K562 (cell line): Measurements from ENCODE around the gene PGBD4. TPM values are rescaled to one million over a fixed set of nuclear protein-coding genes. Genes with fewer than 3 reads are reported as not detected.

Source experiments
- ARNT ChIP-seq, 2 experiments: fragments of 450-650 bp; IDR thresholded peaks; 2 replicates each; pipeline ENCODE4 v1.6.1; 2016; ENCODE audit warnings: mild to moderate bottlenecking in 1 of 2
- BCLAF1 ChIP-seq, 2 experiments: fragments of 450-650 bp in 1 of 2; IDR thresholded peaks; 2 replicates each; pipeline ENCODE4 v1.6.1; 2011 to 2017; ENCODE audit warnings: low read depth in 2 of 2, antibody characterized with exemption in 1 of 2, borderline replicate concordance in 1 of 2, low read length in 1 of 2, mild to moderate bottlenecking in 1 of 2, mixed read lengths in 1 of 2; ENCODE audit not compliant: control insufficient read depth in 1 of 2
- CBFA2T2 ChIP-seq: fragments of 450-650 bp; conservative IDR thresholded peaks from 2 replicates; pipeline ENCODE4 v1.6.1; 2017; ENCODE audit warnings: mild to moderate bottlenecking
- CBFA2T3 ChIP-seq: fragments of 450-650 bp; IDR thresholded peaks from 2 replicates; pipeline ENCODE4 v1.6.1; 2017
- E2F4 ChIP-seq: sonication (generic); formaldehyde crosslinking; IDR thresholded peaks from 2 replicates; pipeline ENCODE4 v1.8.0; 2022; ENCODE audit warnings: mild to moderate bottlenecking, low read depth, missing genetic modification reagents
- GATA2 ChIP-seq: sonication (generic); formaldehyde crosslinking; IDR thresholded peaks from 2 replicates; pipeline ENCODE4 v1.4.0; 2020; ENCODE audit warnings: mild to moderate bottlenecking, missing genetic modification reagents
- HMBOX1 ChIP-seq: sonication (generic); IDR thresholded peaks from 2 replicates; pipeline ENCODE4 v1.6.1; 2016
- HNRNPUL1 ChIP-seq: fragments of 200-400 bp; formaldehyde crosslinking; IDR thresholded peaks from 2 replicates; pipeline ENCODE4 v1.6.1; 2017; ENCODE audit warnings: low read length
- JUN ChIP-seq, 2 experiments: sonication (generic) in 1 of 2; formaldehyde crosslinking in 1 of 2; IDR thresholded peaks; 2 replicates each; pipeline versions ENCODE4 v1.6.1 to v1.8.0; 2012 to 2022; ENCODE audit warnings: borderline replicate concordance in 2 of 2, mild to moderate bottlenecking in 2 of 2, improper control_type of control experiment in 1 of 2, low read depth in 1 of 2, low read length in 1 of 2, missing genetic modification reagents in 1 of 2
- JUNB ChIP-seq: fragments of 450-650 bp; formaldehyde crosslinking; conservative IDR thresholded peaks from 2 replicates; pipeline ENCODE4 v1.4.0; 2020; ENCODE audit warnings: mild to moderate bottlenecking
- KLF10 ChIP-seq: fragments of 250-450 bp; sonication (Bioruptor Pico); IDR thresholded peaks from 2 replicates; pipeline ENCODE4 v1.6.1; 2021; ENCODE audit warnings: matching md5 sums
- MTA2 ChIP-seq: fragments of 450-650 bp; IDR thresholded peaks from 2 replicates; pipeline ENCODE4 v1.6.1; 2016; ENCODE audit warnings: low read depth
- NCOA6 ChIP-seq: fragments of 450-650 bp; IDR thresholded peaks from 2 replicates; pipeline ENCODE4 v1.6.1; 2017; ENCODE audit warnings: mild to moderate bottlenecking
- PML ChIP-seq: IDR thresholded peaks from 2 replicates; pipeline ENCODE4 v1.6.1; 2012; ENCODE audit warnings: low read length, inconsistent platforms
- SMARCE1 ChIP-seq: fragments of 450-650 bp; IDR thresholded peaks from 2 replicates; pipeline ENCODE4 v1.7.1; 2016; ENCODE audit warnings: mild to moderate bottlenecking
- TAF7 ChIP-seq: fragments of 450-650 bp; IDR thresholded peaks from 2 replicates; pipeline ENCODE4 v1.6.1; 2016; ENCODE audit warnings: missing genetic modification characterization, missing compliant biosample characterization
- TCF15 ChIP-seq: fragments of 250-450 bp; sonication (Bioruptor Pico); IDR thresholded peaks from 2 replicates; pipeline ENCODE4 v1.8.0; 2022; ENCODE audit warnings: moderate library complexity, mild to moderate bottlenecking, inconsistent platforms
- TCFL5 ChIP-seq: fragments of 250-450 bp; sonication (Bioruptor Pico); conservative IDR thresholded peaks from 2 replicates; pipeline ENCODE4 v1.6.1; 2021; ENCODE audit warnings: mild to moderate bottlenecking, moderate library complexity, matching md5 sums
- ZEB2 ChIP-seq: fragments of 450-650 bp; IDR thresholded peaks from 2 replicates; pipeline ENCODE4 v1.6.1; 2016
- ZKSCAN1 ChIP-seq: fragments of 150-350 bp; IDR thresholded peaks from 2 replicates; pipeline ENCODE4 v1.6.1; 2016; ENCODE audit warnings: low read depth, low read length
- ZNF121 ChIP-seq: sonication (generic); formaldehyde crosslinking; conservative IDR thresholded peaks from 2 replicates; pipeline ENCODE4 v1.8.0; 2022; ENCODE audit warnings: missing genetic modification reagents
- ZNF174 ChIP-seq: fragments of 250-450 bp; sonication (Bioruptor Pico); IDR thresholded peaks from 2 replicates; pipeline ENCODE4 v1.4.0; 2020; ENCODE audit warnings: mild to moderate bottlenecking
- ZNF239 ChIP-seq: fragments of 250-450 bp; sonication (Bioruptor Pico); IDR thresholded peaks from 2 replicates; pipeline ENCODE4 v1.4.0; 2020; ENCODE audit warnings: mild to moderate bottlenecking
- ZNF699 ChIP-seq: fragments of 250-450 bp; sonication (Bioruptor Pico); IDR thresholded peaks from 2 replicates; pipeline ENCODE4 v1.8.0; 2021; ENCODE audit warnings: mild to moderate bottlenecking, moderate library complexity; ENCODE audit not compliant: insufficient replicate concordance
- ZNF740 ChIP-seq, 3 experiments: fragments of 200-800 bp in 1 of 3; sonication (Bioruptor generic) in 1 of 3; sonication (generic) in 1 of 3; formaldehyde crosslinking in 1 of 3; IDR thresholded peaks; 2 replicates each; pipeline versions ENCODE4 v1.6.1 to v1.8.0; 2016 to 2022; ENCODE audit warnings: mild to moderate bottlenecking in 2 of 3, missing compliant biosample characterization in 2 of 3, missing genetic modification characterization in 2 of 3, missing genetic modification reagents in 1 of 3
- polyA plus RNA-seq, 8 experiments: library from polyadenylated mRNA; depleted of rRNA in 4 of 8; stranded (reverse) in 5 of 8; unstranded in 3 of 8; fragments of >200 nt; fragmentation: Nextera tagmentation in 2 of 8; fragmentation: Illumina TruSeq in 1 of 8; extraction: Ambion mirVana in 2 of 8; extraction: Trizol in 1 of 8; gene quantifications; 2 replicates each; pipeline versions ENCODE4 v1.2.1 to v1.2.3, GENCODE V29; 2011 to 2014; ENCODE audit warnings: inconsistent platforms in 1 of 8, missing spikeins in 1 of 8
- total RNA-seq, 7 experiments: library from RNA; depleted of rRNA in 6 of 7; stranded (reverse); fragments of >200 nt in 6 of 7; fragmentation: Illumina TruSeq in 2 of 7; extraction: Trizol in 2 of 7; gene quantifications; 2 replicates each; pipeline versions ENCODE4 v1.2.1 to v1.2.3, GENCODE V29; 2011 to 2021; ENCODE audit warnings: low replicate concordance in 1 of 7

The PGBD4 gene
- total and polyA plus RNA-seq, 9 of the 15 experiments (the other 6 are each of a cell fraction or from before 2014, with no cell fraction given): 2.1 to 4.9 (median 2.7) TPM

GRCh38 chr15:34079904-34080303 lies 22.0 kb upstream of the PGBD4 start (continued):
- TF ChIP-seq GATA2 (no peak), SMARCE1 (peak; percentile 81; the same call in 1 of the 2 replicates), CBFA2T3 (peak; percentile 75), ZNF239 (CRISPR knock-in tag) (peak; percentile 95), ZNF121 (no peak), BCLAF1 (IDR thresholded peaks at IDR 0.05; ENCODE audit: borderline replicate concordance in 1 of 2, control insufficient read depth in 1 of 2, low read depth in 2 of 2, low read length in 1 of 2) (no peak), PML (no peak), HMBOX1 (peak; percentile 95), ZNF699 (CRISPR knock-in tag) (no peak), ARNT (IDR thresholded peaks at IDR 0.05) (no peak), ZNF740 (CRISPR knock-in tag; IDR thresholded peaks at IDR 0.05) (no peak), ZNF740 (tag; IDR thresholded peaks at IDR 0.05) (no peak), JUNB (CRISPR knock-in tag) (no peak), ZNF174 (CRISPR knock-in tag) (no peak), HNRNPUL1 (no peak), CBFA2T2 (peak; percentile 61), ZEB2 (peak; percentile 32; the same call in 1 of the 2 replicates), TCFL5 (CRISPR knock-in tag) (no peak), TCF15 (no peak), TAF7 (tag) (no peak), ZKSCAN1 (no peak), E2F4 (no peak), JUN (IDR thresholded peaks at IDR 0.05; ENCODE audit: borderline replicate concordance, low read depth, low read length) (no peak), JUN (CRISPR knock-in tag; IDR thresholded peaks at IDR 0.05; ENCODE audit: borderline replicate concordance) (no peak), KLF10 (CRISPR knock-in tag) (no peak), MTA2 (0 out of 2 replicates have a peak, but pooled peaks have one; percentile 17), NCOA6 (no peak)
